HG03064 (cell line): Measurements from ENCODE around the gene PPP3R2.
"Not testable (repeated sequence)": the region's sequence is repeated elsewhere in the genome, so short reads cannot be mapped to it uniquely, and the experiment has no call there.

ENCODE experiments used
- ATAC-seq: cut with Tn5 transposase; IDR thresholded peaks from one replicate; pipeline ENCODE4 v1.9.1; 2021; ENCODE audit warnings: low read depth; ENCODE audit not compliant: unreplicated experiment

PPP3R2 gene

DNA sequence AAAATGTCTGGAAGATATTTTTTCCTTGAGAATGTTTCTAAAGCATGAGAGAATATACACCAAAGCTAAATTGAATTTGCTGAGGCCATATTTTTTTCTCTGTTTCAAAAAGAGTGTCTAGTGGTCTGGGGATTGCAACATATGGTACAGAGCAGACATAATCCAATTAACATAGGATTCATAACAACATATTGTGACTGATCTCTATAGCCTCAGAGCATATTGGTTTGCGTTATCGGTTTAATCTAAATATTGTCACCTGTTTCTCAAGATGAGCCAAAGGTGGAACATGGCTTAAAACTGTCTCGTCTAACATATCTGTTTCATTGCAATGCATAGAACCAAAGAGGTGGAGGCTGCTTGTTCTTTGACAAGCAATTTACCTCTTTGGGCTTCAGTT, 3.9 kb downstream of the PPP3R2 start:
- no peak for ATAC-seq

DNA sequence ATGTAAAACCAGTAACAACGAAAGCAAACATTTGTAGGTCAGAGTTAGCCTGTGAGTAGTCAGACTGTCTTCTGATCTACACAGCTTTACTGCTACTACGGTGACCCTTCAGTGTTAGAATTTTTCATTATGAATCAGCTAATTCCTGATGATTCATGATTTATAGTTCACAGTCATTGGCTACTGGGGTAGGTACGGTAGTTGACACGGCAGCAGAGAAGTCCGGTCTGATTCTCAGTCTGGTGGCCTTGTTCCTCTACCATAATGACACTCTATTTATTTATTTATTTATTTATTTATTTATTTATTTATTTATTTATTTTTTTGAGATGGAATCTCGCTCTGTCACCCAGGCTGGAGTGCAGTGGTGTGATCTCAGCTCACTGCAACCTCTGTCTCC, 4.7 kb downstream of the PPP3R2 start:
- not testable (repeated sequence) for ATAC-seq

DNA sequence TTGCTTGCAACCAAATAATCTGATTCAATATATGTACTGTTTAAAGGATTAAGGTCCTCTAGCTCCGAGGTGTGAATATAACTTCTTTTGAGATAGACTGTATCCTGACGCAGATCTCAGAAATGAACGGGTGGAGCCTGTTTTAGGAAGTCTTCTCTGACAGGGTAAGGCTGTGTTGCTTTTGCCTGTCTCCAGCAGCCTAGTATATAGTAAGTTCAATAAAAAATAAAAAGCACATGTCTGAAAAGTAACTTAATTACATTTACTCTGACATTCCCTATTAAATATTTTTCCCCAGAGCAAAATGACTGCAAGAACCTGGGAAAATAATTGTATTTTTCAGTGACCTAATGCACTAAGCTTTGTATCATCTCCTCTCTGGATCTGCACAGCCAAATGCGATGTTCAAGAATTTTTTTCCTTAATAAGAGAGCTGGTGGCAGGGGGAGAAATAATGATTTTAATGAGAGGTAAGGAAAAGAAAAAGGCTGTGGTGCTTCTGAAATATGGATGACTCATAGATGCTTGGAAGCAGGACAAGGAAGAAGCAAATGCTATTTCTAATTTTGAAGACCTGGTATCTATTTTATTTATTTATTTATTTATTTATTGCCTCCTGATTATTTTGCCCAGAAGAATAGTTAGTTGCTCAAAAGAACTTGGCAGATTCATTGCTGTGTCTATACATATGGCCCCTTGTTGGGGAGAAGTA, 7.3 kb downstream of the PPP3R2 start:
- no peak for ATAC-seq

DNA sequence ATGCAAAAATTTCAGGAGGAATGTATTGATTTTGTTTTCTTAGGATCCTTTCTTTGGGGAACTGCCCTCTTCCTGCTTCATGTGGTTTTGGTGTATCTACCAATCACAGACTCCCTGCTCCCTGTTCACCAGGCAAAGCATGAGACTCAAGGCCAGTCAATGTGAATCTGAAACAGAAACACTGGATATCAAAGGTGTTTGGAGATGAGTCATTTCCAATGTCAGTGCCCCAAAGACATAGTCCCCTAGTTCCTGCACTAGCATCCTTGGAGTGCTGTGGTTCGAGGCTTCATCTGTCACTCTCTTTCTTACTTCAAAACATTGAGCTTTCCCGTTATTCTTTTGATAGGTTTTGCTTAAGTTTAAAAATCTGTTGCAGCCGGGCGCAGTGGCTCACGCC, 8.1 kb downstream of the PPP3R2 start:
- ATAC-seq: no peak

DNA sequence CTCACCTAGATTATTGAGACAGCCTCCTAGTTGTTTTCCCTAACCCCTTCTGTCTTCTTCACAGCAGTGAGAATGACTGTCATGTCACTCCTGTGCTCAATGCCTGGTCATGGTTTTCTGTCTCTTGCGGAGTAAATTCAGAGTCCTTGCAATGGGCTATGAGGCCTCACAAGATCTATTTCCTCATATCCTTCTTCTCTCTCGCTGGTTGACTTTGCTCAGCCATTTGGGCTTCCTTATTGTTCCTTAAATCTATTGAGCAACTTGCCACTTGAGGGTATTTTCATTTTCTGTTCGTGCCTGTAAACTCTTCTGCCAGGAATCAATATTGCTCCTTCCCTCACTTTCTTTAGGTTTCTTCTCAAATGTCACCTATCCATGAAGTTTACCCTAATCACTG, 9.0 kb downstream of the PPP3R2 start:
- ATAC-seq: no peak

DNA sequence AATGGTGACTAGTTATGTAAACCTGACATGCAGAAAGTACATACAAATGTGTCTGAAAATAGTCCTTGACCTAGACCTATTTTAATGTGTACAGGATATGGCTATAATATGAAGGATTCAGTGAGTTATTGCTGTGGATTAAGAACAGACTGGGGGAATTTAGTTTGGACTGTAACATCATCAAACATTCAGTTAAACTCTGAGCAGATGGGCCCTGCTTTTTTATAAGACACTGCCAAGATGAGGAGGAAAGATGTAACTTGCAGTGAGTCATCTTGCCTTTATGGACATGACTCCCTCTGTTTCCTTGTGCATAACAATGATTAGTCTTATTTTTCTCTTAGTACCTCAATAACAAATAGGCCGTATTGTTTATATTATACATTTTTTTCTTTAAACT, 12.2 kb downstream of the PPP3R2 start:
- no peak for ATAC-seq

DNA sequence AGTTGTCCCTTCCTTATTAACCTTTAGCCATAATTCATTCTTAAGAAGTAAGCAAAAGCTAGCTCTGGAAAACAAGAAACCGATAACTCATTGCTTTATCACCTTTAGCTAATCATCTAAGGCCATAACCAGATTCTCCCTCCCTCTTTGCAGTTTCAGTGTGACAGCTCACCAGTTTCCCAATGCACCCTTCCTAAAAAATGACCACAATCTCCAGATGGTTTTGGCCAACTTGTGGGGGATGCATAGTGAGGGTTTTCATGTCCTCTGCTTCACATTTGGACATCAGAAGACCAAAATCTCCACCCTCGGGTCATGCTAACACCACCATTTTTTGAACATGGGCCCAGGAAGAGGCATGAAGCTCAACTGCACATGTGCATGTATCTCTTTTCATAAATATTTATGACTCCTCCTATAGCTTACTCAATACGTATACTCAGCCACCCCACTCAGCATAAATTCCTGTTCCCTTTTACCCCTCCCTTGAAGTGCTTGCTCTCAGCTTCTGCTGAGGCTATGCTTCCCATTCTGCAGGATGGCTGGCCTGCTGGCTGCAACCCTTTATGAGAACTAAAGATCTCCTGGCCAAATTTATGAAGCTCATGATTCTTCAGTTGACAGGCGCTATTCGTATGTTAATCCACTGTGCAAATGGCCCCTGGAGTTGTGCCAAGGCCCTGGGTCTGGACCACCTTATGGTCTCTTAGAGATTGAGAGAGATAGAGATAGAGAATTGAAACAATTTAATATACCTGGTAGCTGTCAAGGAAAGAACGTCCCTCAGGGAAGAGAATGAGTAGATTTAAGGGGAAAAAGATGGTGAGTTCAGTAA, 14.8 kb downstream of the PPP3R2 start:
- ATAC-seq: no peak

DNA sequence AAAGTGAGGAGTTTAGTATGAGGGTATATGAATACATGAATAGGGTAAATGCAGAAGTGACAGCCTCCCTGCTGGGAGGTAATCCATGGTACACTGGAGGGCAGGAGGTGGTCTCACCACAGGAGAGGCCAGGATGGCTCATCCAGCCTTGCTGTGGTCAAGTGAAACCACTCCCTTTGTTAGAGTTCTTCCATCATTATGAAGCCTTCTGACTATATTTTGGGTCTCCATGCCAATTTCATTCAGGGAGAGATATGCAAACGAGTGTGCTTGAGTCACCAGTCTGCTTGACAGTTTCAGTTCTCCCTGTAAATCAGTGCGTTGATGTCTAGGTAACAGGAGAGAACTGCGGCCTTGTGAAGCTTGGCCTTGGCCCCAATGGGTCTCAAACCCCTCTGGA, 16.4 kb downstream of the PPP3R2 start:
- ATAC-seq: no peak

DNA sequence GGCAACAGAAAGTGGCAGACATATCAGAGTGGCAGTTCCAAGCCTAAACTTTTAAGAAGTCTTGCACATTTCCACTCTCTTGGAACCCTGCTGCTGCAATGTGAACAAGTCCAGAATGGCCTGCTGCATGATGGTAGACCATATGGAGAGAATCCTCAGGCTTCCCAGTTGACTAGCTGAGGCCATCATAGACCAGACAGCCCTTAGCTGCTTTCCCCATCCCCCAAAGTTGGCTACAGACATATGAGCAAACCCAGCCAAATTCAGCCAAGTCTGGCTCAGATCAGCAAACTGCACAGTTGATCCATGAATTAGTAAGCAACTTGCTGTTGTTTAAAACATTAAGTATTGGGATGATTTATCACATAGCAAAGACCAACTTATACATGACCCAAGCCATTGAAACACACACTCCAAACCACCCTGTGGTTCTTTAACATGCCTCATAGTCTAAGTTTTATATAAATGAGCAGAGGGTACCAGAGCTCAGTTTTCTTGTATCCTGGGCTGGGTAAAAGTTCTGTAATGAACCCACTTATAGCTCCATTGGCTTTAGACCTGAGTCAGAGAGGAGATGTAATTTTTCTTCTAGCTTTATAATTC, 19.9 kb downstream of the PPP3R2 start:
- ATAC-seq: no peak

DNA sequence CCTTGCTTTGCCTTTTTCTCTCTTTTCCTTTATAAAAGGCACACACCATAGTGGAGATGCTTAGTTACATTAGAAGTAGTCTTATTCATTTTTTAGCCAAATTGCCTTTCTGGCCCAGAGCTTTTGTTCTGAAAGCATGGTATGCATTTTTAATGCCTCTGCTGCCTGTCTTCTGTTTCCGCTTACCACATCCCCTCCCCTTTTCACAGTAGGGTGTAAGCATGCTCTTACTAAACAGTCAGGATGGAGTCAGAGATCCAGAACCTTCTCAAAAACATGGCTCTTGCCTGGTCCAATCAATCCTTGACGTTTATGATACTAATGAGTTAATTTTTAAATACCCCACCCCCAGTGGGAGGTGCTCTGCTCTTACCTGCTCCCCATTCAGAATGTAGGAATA, 22.5 kb downstream of the PPP3R2 start:
- no peak for ATAC-seq

DNA sequence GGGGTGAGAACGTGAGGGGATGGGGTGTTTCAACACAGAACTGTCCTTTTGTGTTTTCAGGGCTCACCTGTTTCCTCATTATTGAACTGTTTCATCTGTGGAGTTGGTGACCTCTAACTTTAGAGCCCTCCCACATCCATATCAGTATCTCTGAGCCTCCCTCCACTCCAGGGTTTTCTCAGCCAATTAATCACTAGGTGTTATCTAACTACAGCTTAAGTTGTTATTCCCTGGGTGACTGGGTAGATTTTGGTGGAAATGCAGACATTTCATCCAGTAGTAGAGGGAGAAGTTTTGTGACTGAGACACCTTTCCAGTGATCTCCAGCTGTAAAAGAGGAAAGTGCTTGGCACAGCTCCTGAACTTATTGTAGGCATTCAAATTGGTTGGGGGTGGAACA, 23.7 kb downstream of the PPP3R2 start:
- no peak for ATAC-seq

DNA sequence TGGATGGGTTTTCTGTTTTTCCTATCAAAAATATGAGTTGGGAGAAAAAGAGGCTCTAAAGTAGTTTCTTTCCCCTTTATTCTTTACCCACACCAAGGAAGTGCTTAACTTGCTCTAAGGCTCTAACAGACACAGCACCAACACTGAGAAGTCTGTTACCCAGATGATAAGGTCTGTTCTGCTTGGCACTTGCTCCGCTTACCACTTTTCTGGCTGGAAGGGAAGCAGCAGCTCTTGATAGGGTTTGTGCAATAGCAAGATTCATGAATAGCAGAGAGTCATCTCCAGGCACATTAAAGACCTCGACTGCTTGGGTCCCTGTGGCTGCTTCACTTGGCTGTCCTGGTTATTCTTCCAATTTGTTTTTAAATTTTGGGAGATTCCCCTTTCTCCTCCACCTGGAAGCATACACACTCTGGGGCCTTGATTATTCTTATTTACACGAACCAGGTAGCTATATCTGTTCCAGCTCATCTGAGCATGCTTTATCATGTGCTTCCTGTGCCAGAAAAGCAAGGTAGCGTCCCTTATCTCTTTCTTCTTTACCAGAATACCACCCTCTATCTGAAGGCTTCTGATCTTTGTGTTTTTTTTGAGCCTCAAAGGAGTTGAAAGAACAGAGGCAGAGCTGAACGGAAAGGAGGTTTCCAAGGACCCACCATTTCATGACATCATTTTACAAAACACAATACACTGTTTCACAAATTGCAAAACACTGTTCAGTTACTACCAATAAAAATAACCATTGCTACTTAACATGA, 24.8 kb downstream of the PPP3R2 start:
- ATAC-seq: no peak

DNA sequence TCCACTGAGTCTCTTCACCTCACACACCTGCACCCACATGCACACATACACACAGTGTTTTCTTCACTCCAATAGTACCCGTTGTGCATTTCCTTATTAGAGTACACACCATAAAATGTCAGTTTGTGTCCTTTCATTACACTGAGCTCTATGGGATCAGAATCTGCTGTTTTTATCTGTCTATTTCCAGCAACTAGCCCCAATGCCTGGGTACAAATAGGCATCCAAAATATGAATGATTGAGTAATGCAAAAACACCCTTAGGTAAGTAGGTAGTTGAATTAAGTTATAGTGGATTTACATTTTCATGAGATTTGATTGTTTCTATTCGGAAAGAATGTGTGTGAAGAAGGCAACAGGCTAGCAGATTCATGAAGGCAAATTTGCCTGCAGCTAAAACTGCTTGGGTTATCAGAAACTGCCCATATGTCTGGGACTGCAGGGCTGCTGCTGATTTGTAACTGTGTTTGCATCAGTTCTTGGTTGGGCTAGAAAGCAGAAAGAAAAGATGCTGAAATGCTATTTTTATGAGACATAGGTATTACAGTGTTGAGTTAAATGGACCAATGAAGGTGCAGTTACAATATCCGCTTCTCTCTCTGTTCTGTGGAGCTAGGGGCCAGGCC, 26.9 kb downstream of the PPP3R2 start:
- no peak for ATAC-seq

DNA sequence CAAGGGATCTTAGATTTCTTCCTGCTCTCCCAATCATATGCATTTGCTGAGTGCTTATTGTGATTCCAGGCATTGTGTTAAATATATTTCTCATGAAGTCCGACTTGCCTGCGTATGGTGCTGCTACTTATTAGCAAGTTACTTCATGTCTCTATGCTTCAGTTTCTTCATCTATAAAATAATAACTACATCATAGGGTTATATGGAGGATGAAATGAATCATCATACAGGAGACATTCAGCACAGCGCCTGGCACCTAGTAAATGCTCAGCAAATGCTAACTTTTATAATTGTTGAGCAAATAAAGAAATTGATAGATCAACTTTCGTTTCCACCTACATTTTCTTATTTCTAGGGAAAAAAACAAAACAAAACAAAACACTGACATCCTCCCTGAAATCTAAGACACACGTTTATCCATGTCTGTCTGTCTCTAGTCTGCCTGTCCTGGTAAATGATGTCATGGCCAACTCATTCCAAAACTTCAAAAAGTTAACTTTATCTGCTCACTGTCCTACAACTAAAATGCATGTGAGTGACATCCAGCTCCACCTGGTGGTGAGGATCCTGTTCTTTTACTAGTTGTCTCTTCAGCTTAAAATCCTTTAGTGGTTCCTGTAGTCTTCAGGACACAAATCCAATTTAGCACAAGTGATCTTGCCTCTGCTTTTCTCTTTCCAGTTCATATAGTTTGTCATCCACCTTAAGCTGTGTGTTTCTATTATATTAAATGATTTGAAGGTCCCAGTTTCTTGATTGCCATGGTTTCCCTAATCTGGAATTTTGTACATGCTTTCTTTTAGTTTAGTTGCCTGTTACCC, 27.7 kb downstream of the PPP3R2 start:
- ATAC-seq: no peak

DNA sequence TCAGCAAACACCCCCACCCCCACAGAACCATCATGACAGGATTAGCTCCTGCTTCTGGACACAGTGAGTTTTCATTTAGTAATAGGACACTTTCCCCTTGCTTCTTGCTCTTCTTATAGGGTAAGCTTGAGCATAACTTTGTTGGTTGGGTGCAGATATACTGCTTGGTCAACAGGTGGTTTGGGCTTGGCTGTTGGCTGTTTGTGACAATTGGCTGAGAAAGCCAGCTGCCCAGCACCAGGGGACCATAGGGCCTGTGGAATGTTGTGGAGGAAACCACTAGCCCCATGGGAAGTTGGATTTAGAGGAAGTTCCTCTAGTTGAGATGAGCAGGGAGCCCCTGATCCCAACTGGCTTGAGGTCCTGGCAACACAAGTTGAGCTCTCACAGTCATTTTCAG, 30.5 kb downstream of the PPP3R2 start:
- ATAC-seq: no peak

DNA sequence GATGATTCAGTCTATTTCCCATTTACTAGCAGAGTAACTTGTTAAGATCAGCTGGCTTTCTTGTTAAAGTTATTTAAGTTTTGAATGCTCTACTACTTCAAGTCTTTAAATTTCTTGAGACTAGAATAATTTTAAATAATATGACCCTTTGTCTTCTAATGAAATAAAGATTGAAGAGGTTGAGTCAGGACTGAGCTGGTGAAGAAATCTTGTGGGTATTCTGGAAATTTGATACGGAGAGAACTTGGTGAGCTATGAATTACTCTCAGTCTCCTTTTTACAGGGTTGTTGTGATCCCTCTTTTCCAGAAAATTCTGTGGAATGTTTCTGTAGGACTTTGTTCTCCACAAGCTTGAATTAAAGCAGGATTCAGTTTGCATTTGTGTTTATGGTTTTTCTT, 31.8 kb downstream of the PPP3R2 start:
- ATAC-seq: no peak

DNA sequence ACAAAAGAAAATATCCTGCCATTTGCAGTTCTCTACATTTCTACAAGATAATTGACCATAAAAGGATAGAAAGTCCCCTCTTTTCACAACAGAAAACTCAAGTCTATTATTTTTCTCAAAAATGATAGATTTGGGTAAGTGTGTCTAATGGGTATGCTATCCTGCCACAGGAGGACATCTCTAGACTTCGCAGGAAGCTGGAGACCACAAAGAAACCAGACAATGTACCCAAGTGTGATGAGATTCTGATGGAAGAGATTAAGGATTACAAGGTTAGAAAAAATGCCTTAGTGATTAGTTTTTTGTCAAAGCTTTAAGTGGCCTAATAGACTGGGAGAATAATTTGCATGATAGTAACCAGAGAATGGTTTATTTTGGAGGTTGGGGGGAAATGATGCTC, 33.0 kb downstream of the PPP3R2 start:
- no peak for ATAC-seq

DNA sequence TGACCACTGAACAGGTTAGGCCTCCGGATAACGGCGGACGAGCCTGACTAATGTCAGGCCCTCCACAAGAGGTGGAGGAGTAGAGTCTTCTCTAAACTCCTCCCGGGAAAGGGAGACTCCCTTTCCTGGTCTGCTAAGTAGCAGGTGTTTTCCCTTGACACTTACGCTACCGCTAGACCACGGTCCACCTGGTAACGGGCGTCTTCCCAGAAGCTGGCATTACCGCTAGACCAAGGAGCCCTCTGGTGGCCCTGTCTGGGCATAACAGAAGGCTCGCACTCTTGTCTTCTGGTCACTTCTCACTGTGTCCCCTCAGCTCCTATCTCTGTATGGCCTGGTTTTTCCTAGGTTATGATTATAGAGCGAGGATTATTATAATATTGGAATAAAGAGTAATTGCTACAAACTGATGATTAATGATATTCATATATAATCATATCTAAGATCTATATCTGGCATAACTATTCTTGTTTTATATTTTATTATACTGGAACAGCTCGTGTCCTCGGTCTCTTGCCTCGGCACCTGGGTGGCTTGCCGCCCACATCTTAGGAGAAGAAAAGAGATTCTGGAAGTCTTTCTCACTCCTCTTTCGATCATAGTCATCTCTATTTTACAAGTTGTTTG, 45.2 kb downstream of the PPP3R2 start:
- not testable (repeated sequence) for ATAC-seq

DNA sequence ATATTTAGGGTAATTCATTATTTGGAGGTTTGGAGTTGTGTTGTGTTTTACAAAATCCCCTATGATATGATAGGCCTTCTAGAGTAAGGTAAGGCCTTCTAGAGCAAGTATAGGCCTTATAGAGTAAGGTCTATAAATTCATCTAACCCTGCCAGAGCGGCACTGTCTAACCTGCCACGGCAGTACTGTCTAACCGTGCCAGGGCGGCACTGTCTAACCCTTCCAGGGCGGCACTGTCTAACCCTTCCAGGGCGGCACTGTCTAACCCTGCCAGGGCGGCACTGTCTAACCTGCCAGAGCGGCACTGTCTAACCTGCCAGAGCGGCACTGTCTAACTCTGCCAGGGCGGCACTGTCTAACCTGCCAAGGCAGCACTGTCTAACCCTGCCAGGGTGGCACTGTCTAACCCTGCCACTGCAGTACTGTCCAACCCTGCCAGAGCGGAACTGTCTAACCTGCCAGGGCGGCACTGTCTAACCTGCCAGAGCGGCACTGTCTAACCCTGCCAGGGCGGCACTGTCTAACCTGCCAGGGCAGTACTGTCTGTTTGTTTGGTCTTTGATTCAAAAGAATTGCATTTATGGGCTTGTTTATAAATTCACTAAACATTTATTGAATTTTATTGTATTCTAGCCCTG, 51.6 kb downstream of the PPP3R2 start:
- ATAC-seq: no peak
